Measurements from ENCODE around the gene INVS. TPM values are rescaled to one million over a fixed set of nuclear protein-coding genes. Genes with fewer than 3 reads are reported as not detected.

INVS gene
- total and polyA plus RNA-seq, 2 experiments from 2014 or later, result 4.1 to 8.7 TPM

GRCh38 chr9:100190339-100190738 lies 91.3 kb downstream of the INVS start:
- Mint-ChIP-seq H3K9me3 (peaks cover 27% of the 10 kb centered on the region), H3K27me3 (ENCODE audit: insufficient read depth, low read depth, poor library complexity) (peaks cover 2% of the 10 kb centered on the region), H3K4me3 (no peak overlapping the region), H3K27ac (no peak overlapping the region), H3K36me3 (ENCODE audit: low read depth) (peaks cover 26% of the 10 kb centered on the region), H3K4me1 (peaks cover 7% of the 10 kb centered on the region; the same call in 2 of the 3 replicates)
- H3K27me3 ChIP-seq (ENCODE audit: insufficient read depth), result no peaks in the 10 kb centered on the region
- 0 out of 2 replicates have a peak, but pooled peaks cover 4% of the 10 kb centered on the region for H3K36me3 ChIP-seq (ENCODE audit: insufficient read depth)
- H3K79me2 ChIP-seq (replicated peaks; ENCODE audit: insufficient read depth), result no peaks in the 10 kb centered on the region
- H2AFZ ChIP-seq, result no peak overlapping the region
- H3K27ac ChIP-seq (ENCODE audit: low read depth), result no peak overlapping the region
- DNase-seq (ENCODE audit: low spot score) (no peak), ATAC-seq (no peak)
- TF ChIP-seq NANOG (IDR thresholded peaks at IDR 0.05; ENCODE audit: borderline replicate concordance) (no peak), EZH2phosphoT487 (IDR thresholded peaks at IDR 0.05; ENCODE audit: unreplicated experiment) (no peak), STAT1 (IDR thresholded peaks at IDR 0.05; ENCODE audit: unreplicated experiment) (no peak), JUNB (IDR thresholded peaks at IDR 0.05; ENCODE audit: unreplicated experiment) (no peak), ZNF462 (CRISPR knock-in tag; IDR thresholded peaks at IDR 0.05) (no peak), CREB1 (CRISPR knock-in tag; IDR thresholded peaks at IDR 0.05; ENCODE audit: low read depth) (no peak), EZH2 (IDR thresholded peaks at IDR 0.05; ENCODE audit: low read depth, unreplicated experiment) (no peak), ETS1 (IDR thresholded peaks at IDR 0.05) (no peak), ZNF331 (CRISPR knock-in tag; IDR thresholded peaks at IDR 0.05; ENCODE audit: low read depth) (no peak), ZNF114 (CRISPR knock-in tag; IDR thresholded peaks at IDR 0.05) (no peak), POLR2AphosphoS5 (IDR thresholded peaks at IDR 0.05; ENCODE audit: low read depth) (no peak)
- TF ChIP-seq, protein P1, sequence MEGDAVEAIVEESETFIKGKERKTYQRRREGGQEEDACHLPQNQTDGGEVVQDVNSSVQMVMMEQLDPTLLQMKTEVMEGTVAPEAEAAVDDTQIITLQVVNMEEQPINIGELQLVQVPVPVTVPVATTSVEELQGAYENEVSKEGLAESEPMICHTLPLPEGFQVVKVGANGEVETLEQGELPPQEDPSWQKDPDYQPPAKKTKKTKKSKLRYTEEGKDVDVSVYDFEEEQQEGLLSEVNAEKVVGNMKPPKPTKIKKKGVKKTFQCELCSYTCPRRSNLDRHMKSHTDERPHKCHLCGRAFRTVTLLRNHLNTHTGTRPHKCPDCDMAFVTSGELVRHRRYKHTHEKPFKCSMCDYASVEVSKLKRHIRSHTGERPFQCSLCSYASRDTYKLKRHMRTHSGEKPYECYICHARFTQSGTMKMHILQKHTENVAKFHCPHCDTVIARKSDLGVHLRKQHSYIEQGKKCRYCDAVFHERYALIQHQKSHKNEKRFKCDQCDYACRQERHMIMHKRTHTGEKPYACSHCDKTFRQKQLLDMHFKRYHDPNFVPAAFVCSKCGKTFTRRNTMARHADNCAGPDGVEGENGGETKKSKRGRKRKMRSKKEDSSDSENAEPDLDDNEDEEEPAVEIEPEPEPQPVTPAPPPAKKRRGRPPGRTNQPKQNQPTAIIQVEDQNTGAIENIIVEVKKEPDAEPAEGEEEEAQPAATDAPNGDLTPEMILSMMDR (conservative IDR thresholded peaks at IDR 0.05; ENCODE audit: low read depth in 2 of 2), result no peak
- TF ChIP-seq, protein P2, sequence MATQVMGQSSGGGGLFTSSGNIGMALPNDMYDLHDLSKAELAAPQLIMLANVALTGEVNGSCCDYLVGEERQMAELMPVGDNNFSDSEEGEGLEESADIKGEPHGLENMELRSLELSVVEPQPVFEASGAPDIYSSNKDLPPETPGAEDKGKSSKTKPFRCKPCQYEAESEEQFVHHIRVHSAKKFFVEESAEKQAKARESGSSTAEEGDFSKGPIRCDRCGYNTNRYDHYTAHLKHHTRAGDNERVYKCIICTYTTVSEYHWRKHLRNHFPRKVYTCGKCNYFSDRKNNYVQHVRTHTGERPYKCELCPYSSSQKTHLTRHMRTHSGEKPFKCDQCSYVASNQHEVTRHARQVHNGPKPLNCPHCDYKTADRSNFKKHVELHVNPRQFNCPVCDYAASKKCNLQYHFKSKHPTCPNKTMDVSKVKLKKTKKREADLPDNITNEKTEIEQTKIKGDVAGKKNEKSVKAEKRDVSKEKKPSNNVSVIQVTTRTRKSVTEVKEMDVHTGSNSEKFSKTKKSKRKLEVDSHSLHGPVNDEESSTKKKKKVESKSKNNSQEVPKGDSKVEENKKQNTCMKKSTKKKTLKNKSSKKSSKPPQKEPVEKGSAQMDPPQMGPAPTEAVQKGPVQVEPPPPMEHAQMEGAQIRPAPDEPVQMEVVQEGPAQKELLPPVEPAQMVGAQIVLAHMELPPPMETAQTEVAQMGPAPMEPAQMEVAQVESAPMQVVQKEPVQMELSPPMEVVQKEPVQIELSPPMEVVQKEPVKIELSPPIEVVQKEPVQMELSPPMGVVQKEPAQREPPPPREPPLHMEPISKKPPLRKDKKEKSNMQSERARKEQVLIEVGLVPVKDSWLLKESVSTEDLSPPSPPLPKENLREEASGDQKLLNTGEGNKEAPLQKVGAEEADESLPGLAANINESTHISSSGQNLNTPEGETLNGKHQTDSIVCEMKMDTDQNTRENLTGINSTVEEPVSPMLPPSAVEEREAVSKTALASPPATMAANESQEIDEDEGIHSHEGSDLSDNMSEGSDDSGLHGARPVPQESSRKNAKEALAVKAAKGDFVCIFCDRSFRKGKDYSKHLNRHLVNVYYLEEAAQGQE (IDR thresholded peaks at IDR 0.05; ENCODE audit: unreplicated experiment), result no peak
- no peaks in the 10 kb centered on the region for H3F3A ChIP-seq (replicated peaks; ENCODE audit: low read depth)
- H3K4me1 ChIP-seq (ENCODE audit: insufficient read depth), result no peaks in the 10 kb centered on the region
- no peaks in the 10 kb centered on the region for H3K9me2 ChIP-seq (ENCODE audit: insufficient read depth)
- no peak overlapping the region for H3K4me2 ChIP-seq
- no peak overlapping the region for H3K4me3 ChIP-seq
- no peaks in the 10 kb centered on the region for H4K20me1 ChIP-seq (replicated peaks; ENCODE audit: insufficient read depth)

Measured in GM23338 (cell line).